ENCODE data around the gene ANKRD7.
"Not testable (repeated sequence)": the region's sequence is repeated elsewhere in the genome, so short reads cannot be mapped to it uniquely, and the experiment has no call there.

ANKRD7 gene

DNA sequence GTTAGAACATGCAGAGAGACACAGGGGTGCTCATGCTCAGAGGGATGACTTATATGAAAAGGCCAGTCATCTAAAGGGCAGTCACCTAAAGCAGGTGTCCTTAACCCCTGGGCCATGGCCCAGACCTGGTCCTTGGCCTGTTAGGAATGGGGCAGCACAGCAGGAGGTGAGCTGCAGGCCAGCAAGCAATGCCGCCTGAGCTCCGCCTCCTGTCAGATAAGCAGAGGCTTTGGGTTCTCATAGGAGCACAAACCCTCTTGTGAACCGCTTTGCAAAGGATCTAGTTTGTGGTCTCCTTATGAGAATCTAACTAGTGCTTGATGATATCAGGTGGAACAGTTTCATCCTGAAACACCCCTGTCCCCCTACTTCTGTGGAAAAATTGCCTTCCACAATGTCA is 14.5 kb downstream of the ANKRD7 start:
- DNase-seq, result no peak

DNA sequence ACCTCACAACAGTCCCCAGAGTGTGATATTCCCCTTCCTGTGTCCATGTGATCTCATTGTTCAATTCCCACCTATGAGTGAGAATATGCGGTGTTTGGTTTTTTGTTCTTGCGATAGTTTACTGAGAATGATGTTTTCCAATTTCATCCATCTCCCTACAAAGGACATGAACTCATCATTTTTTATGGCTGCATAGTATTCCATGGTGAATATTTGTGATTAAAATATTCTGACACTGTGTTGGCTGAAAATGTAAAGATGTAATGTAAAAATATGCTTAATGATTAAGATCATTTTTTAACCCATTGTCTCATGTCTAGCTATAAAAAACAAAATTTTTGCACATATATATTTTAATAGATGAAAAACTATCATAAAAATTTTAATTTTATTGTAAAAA is 15.8 kb downstream of the ANKRD7 start:
- DNase-seq, result not testable (repeated sequence)

DNA sequence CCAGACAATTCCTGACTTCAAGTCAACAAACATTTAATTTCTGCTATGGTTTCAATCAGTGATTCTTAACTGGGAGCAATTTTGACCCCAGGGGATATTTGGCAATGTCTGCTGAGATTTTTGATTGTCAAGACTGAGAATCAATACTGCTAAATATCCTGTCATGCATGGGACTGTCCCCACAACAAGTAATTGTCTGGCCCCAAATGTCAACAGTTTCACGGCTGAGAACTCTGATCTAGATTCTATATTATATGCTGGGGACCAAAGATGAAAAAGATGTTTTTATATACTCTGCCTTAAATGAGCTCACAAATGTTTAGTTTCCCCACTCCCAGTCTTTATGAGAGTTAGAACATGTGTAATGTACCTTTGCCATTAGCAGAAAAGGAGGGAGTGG is 19.2 kb downstream of the ANKRD7 start:
- DNase-seq, result no peak

DNA sequence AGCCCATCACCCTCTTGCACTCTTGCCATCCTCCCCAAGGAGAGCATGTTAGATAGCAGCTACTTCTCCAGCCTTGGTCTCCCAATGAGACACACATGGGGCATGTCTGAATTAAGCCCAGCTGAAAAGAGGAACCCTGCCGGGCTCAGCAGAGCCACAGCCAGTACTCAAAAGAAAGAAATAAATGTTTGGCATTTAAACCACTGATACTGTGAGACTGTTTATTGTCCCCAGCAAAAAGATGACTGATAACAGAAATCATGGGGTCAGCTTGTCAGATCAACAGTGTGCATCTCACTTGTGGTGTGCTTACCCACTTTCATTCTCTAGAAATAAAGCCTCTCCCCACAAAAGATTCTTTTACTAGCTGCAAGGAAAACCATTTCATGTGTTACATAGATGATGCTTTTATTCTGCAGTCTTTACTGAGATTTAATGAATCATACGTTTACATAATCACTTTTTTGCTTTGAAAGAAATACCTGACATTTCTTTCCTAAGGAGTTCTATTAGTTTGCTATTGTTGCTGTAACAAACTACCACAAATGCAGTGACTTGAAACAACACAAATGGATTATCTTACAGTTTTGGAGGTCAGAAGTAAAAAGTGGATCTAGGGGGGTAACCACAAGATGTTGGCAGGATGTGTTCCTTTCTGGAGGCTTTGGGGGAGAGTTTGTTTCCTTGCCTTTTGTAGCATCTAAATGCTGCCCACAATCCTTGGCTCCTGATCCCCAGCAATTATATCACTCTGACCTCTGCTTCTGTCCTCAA is 20.9 kb downstream of the ANKRD7 start:
- DNase-seq, result no peak

DNA sequence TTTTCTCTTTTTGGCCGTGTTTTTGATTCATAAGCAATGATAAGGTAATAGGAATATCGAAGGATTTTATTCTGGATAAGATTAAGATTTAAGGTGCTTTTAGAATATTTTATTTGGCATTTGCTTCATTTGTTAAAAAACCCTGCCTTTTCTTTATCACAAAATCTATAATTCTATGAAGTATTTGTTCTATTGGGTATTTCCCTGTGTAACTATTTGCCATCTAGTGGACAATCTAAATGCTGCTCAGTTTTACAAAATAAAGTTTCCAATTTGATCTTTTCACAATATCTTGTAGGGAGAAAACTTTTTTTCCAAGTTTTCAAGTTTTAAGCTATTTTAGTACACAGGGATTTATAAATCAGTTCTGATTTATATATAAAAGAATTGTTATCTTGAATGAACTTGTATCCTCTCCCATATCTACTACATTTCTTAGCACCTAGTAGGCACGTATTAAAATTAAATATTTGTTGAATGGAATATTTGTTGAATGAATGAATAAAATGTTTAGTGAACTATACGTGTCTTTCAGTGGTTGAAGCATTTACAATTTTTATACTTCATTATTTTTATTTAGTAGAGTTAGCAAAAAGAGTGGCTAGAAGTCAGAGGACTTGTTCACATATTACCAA is 26.5 kb downstream of the ANKRD7 start:
- no peak for DNase-seq

DNA sequence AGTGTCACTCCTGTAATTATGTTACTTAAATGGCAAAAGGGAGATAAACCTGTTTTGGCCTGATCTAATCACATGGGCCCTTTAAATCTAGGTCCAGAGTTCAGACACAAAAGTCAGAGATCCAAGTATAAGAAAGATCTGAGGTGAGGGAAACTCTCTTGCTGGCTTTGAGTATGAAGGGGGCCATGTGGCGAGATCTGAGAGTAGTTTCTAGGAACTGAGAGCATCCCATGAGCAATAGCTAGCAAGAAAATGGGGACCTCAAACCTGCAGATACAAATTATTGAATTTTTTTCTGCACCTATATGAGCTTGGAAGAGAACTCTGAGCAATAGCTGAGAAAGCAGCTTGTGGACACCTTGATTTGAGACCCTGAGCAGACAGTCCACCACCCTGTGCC is 27.6 kb downstream of the ANKRD7 start:
- no peak for DNase-seq

DNA sequence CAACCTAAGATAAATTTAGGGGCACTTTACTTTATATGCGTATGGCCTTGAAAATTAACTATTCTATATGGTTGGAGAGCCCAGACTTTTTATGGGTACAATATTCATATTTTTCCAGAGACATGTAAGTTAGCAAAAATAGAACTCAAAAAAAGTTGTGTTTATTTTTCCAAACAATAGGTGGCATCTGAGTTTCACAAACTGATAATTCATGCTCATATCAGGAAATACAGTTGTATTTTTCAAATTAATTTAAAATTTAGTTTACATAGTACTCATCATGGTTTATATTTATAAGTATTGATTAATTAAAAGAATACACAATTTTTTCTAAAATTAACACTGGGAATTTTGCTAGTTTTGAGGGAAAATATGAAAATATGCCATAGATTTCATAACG is 34.6 kb downstream of the ANKRD7 start:
- no peak for DNase-seq

DNA sequence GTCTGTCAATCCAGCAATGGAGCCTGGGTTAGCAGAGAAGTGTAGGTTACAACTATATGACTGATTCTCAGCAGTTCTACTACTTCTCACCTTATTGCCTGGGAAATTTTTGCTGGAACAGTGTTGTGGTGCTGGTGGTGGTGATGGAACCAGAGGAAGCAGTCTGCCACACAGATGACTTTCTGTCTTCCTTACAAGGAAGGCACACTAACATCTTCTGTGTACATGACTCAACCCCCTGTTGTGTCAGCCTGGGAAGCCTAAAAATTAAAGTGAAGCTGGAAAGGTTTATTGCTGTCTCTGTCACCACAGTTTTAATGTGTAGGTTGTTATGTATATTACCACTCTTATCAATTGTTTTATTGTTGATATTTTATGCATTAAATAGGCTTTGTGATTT is 40.3 kb downstream of the ANKRD7 start:
- DNase-seq, result no peak

DNA sequence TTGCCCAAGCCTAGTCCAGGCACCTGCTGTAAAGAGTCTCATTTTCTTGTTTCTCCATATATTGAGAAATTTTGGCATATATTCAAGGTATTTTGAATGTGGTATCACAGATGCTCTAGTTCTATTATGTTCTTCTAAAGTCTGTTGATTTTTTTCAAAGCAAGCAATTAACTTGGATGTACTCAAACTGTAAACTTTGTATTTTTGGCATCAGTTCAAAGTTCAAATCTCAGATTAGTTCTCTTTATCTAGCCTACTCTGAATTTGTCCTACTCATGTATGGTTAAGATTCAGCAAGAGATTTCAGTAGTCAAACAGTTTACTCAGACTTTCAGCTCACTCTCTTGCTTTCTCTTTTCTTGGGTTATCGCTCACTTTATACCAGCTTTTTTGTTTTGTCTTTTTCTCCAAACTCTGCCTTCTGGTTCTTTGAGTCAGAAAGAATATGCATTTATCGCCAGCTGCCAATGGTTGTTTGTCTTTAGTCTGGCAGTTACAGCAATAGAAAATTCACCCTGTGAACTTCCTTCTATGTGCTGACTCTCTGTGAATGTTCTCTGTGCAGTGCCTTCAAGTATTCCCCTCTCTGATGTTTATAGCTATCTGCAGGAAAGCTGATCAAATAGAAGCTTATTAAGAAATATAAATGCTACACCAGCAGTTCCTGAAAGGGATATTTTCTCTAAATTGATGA is 56.0 kb downstream of the ANKRD7 start:
- DNase-seq, result no peak

DNA sequence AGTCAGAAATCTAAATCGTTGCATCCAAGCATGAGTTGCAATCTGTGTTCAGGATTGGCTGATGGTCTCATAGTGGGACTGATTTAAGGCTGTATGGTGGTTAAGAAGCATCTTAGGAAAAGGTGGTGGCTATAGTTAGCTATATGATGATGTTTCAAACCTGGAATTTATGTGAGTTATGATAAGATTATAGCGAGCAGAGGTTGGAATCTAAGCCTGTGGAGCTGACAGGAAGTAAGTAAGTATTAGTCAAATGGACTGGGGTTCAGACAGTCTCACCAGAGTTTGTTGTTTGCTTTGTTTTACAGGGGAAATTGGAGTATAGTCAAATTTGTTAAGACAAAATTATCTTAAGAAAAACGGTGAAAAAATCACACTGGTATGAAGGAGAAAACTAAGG is 56.7 kb downstream of the ANKRD7 start:
- no peak for DNase-seq

DNA sequence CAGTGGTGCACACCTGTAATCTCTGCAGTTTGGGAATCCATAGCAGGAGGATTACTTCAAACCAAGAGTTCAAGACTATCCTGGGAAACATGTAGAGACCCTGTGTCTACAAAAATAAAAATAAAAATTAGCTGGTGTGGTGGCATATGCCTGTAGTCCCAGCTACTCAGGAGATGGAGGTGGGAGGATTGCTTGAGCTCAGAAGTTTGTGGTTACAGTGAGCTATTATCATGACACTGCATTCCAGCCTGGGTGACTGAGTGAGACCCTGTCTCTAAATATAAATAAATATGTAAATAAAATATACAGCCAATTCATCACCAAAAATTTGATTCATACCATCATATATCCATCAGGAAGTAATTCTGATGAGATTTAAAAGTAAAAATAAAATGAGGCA is 60.9 kb downstream of the ANKRD7 start:
- no peak for DNase-seq

DNA sequence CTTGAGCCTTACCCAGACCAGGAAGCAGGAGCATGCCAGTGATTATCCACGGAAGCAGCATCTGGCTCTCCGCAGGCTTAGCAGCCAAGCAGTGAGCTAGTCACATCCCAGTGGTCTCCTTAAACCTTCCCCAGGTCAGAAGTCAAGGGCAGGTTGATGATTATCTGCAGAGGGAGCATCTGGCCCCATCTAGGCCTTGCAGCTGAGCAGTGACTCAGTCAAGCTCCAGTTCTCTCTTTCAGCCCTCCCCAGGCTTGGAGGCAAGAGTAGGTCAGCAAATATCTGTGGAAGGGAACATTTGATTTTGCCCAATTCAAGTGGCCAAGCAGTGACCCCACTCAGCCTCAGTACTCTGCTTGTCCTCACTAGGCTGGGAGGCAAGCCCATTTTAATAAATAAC is 61.6 kb downstream of the ANKRD7 start:
- no peak for DNase-seq

DNA sequence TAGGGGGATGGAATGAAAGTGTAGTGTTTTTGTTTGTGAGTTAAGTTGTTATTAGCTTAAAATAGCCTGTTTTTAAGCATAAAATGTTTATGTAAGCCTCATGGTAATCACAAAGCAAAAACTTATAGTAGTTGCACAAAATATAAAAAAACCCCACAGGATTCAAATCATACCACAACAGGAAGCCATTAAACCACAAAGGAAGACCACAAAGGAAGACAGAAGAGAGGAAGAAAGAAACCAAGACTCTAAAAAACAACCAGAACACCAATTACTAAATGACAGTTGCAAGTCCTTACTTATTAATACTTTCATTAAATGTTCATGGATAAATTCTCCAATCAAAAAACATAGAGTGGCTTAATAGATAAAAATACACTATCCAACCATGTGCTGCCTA is 63.6 kb downstream of the ANKRD7 start:
- DNase-seq, result no peak

DNA sequence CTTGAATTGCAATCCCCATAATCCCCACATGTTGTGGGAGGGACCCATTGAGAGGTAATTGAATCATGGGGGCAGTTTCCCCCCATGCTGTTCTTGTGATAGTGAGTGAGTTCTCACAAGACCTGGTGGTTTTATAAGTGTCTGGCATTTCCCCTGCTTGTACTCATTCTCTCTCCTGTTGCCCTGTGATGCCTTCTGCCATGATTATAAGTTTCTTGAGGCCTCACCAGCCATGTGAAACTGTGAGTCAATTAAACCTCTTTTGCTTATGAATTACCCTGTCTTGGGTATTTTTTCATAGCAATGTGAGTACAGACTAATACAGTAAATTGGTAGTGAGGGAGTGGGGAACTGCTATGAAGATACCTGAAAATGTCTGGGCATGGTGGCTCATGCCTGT is 65.0 kb downstream of the ANKRD7 start:
- DNase-seq, result no peak

Data from fibroblast of skin of scalp (primary cell).